ENCODE measurements around the gene MIGA2. TPM values are rescaled to one million over a fixed set of nuclear protein-coding genes. Genes with fewer than 3 reads are reported as not detected.

Gene MIGA2
- total RNA-seq, 1 donor from 2014 or later = 38.3 TPM

GRCh38 chr9:129038109-129038852 is 1.9 kb downstream of the MIGA2 start:
- Mint-ChIP-seq H3K27ac (ENCODE audit: unreplicated experiment) (no peak overlapping the region), H3K27me3 (ENCODE audit: low read depth) (no peaks in the 10 kb centered on the region), H3K4me1 (peaks cover 24% of the 10 kb centered on the region)

GRCh38 chr9:129040113-129040643 is 3.8 kb downstream of the MIGA2 start:
- H3K27me3 Mint-ChIP-seq (ENCODE audit: low read depth) = no peaks in the 10 kb centered on the region
- H3K27ac Mint-ChIP-seq (ENCODE audit: unreplicated experiment) = no peak overlapping the region
- peaks cover 24% of the 10 kb centered on the region for H3K4me1 Mint-ChIP-seq
- H3K4me3 Mint-ChIP-seq = peak overlapping the region; percentile 76
- no peak for DNase-seq (ENCODE audit: low read depth, low spot score)
- TF ChIP-seq CTCF (conservative IDR thresholded peaks at IDR 0.05) = no peak
- H3K9me3 Mint-ChIP-seq = no peaks in the 10 kb centered on the region
- H3K36me3 Mint-ChIP-seq (ENCODE audit: low read depth) = no peaks in the 10 kb centered on the region

More at GRCh38 chr9:129038109-129038852, 1.9 kb downstream of the MIGA2 start:
- Mint-ChIP-seq H3K9me3 (no peaks in the 10 kb centered on the region), H3K36me3 (ENCODE audit: low read depth) (no peaks in the 10 kb centered on the region), H3K4me3 (peak overlapping the region; percentile 92)
- no peak for DNase-seq (ENCODE audit: low read depth, low spot score)
- no peak for TF ChIP-seq CTCF (conservative IDR thresholded peaks at IDR 0.05)

GRCh38 chr9:129042016-129042415 is 5.6 kb downstream of the MIGA2 start:
- no peak for DNase-seq (ENCODE audit: low read depth, low spot score)
- Mint-ChIP-seq H3K4me1 (peaks cover 11% of the 10 kb centered on the region), H3K27ac (ENCODE audit: unreplicated experiment) (no peak overlapping the region), H3K4me3 (no peak overlapping the region), H3K9me3 (no peaks in the 10 kb centered on the region), H3K36me3 (ENCODE audit: low read depth) (no peaks in the 10 kb centered on the region), H3K27me3 (ENCODE audit: low read depth) (no peaks in the 10 kb centered on the region)
- no peak for TF ChIP-seq CTCF (conservative IDR thresholded peaks at IDR 0.05)

GRCh38 chr9:129052592-129052991 is 16.2 kb downstream of the MIGA2 start:
- Mint-ChIP-seq H3K36me3 (ENCODE audit: low read depth) (peaks cover 2% of the 10 kb centered on the region), H3K27me3 (ENCODE audit: low read depth) (no peaks in the 10 kb centered on the region), H3K9me3 (no peaks in the 10 kb centered on the region), H3K4me1 (no peaks in the 10 kb centered on the region), H3K27ac (ENCODE audit: unreplicated experiment) (no peak overlapping the region), H3K4me3 (no peak overlapping the region)
- TF ChIP-seq CTCF (conservative IDR thresholded peaks at IDR 0.05) = no peak
- no peak for DNase-seq (ENCODE audit: low read depth, low spot score)

GRCh38 chr9:129053020-129053419 is 16.6 kb downstream of the MIGA2 start:
- no peak overlapping the region for H3K27ac Mint-ChIP-seq (ENCODE audit: unreplicated experiment)
- no peak for DNase-seq (ENCODE audit: low read depth, low spot score)
- H3K27me3 Mint-ChIP-seq (ENCODE audit: low read depth) = no peaks in the 10 kb centered on the region
- H3K4me1 Mint-ChIP-seq = no peaks in the 10 kb centered on the region
- H3K36me3 Mint-ChIP-seq (ENCODE audit: low read depth) = peaks cover 2% of the 10 kb centered on the region
- H3K4me3 Mint-ChIP-seq = no peak overlapping the region
- no peak for TF ChIP-seq CTCF (conservative IDR thresholded peaks at IDR 0.05)
- no peaks in the 10 kb centered on the region for H3K9me3 Mint-ChIP-seq
